ENCODE measurements around the gene PGAP6. TPM values are rescaled to one million over a fixed set of nuclear protein-coding genes. Genes with fewer than 3 reads are reported as not detected.
"Not testable (repeated sequence)": the region's sequence is repeated elsewhere in the genome, so short reads cannot be mapped to it uniquely, and the experiment has no call there.

The PGAP6 gene
- total and polyA plus RNA-seq, 4 donors, result 38.0 to 100.0 (median 68.1) TPM

- no peak overlapping the region for H3K9ac ChIP-seq (ENCODE audit: insufficient read depth in 1 of 2, low read length in 2 of 2)
- no peak overlapping the region for H3K27ac ChIP-seq (ENCODE audit: low read depth in 1 of 2, low read length in 1 of 2)
- DNase-seq, result no peak
- no peaks in the 10 kb centered on the region for H3K9me3 ChIP-seq (ENCODE audit: control insufficient read depth in 4 of 4, insufficient read depth in 3 of 4, low read length in 3 of 4)
- H3K4me1 ChIP-seq (ENCODE audit: control insufficient read depth in 5 of 5, insufficient read depth in 5 of 5, low read length in 5 of 5), result peaks cover 0 to 1% (median 0%) of the 10 kb centered on the region in 5 donors
- no peak overlapping the region for H3K4me3 ChIP-seq
- peaks cover 0 to 18% (median 10%) of the 10 kb centered on the region in 4 donors for H3K36me3 ChIP-seq (ENCODE audit: control insufficient read depth in 4 of 4, insufficient read depth in 4 of 4, low read length in 4 of 4)
- no peak for ATAC-seq (ENCODE audit: insufficient read depth, low FRiP score)
- no peaks in the 10 kb centered on the region for H3K27me3 ChIP-seq (ENCODE audit: control insufficient read depth in 3 of 3, insufficient read depth in 3 of 3, low read length in 2 of 3)
- WGBS, 2 donors, result 88 to 93% methylated on average over 15 of the region's 15 CpGs
- no peak for TF ChIP-seq CTCF (IDR thresholded peaks at IDR 0.05; ENCODE audit: control extremely low read depth, extremely low read depth)
These were observed 35.2 kb downstream of the PGAP6 start for GRCh38 chr16:346587-346986.

- Histone ChIP-seq H3K36me3 (ENCODE audit: control insufficient read depth in 4 of 4, insufficient read depth in 4 of 4, low read length in 4 of 4) (peaks cover 0 to 18% (median 11%) of the 10 kb centered on the region in 4 donors), H3K9ac (ENCODE audit: insufficient read depth in 1 of 2, low read length in 2 of 2) (no peak overlapping the region), H3K4me3 (no peak overlapping the region), H3K9me3 (ENCODE audit: control insufficient read depth in 4 of 4, insufficient read depth in 3 of 4, low read length in 3 of 4) (no peaks in the 10 kb centered on the region), H3K27me3 (ENCODE audit: control insufficient read depth in 3 of 3, insufficient read depth in 3 of 3, low read length in 2 of 3) (no peaks in the 10 kb centered on the region), H3K27ac (ENCODE audit: low read depth in 1 of 2, low read length in 1 of 2) (no peak overlapping the region), H3K4me1 (ENCODE audit: control insufficient read depth in 5 of 5, insufficient read depth in 5 of 5, low read length in 5 of 5) (peaks cover 0 to 3% (median 0%) of the 10 kb centered on the region in 5 donors)
- ATAC-seq (ENCODE audit: insufficient read depth, low FRiP score), result no peak
- DNase-seq, result no peak
- no peak for TF ChIP-seq CTCF (IDR thresholded peaks at IDR 0.05; ENCODE audit: control extremely low read depth, extremely low read depth)
- 96% methylated on average over 11 of the region's 11 CpGs for WGBS, 2 donors
These were observed 36.0 kb downstream of the PGAP6 start for GRCh38 chr16:345772-346171.

- no peaks in the 10 kb centered on the region for H3K27me3 ChIP-seq (ENCODE audit: control insufficient read depth in 3 of 3, insufficient read depth in 3 of 3, low read length in 2 of 3)
- WGBS, 2 donors, result 85 to 89% methylated on average over 18 of the region's 18 CpGs
- TF ChIP-seq CTCF (IDR thresholded peaks at IDR 0.05; ENCODE audit: control extremely low read depth, extremely low read depth), result no peak
- ATAC-seq (ENCODE audit: insufficient read depth, low FRiP score) (no peak), DNase-seq (no peak)
- H3K4me3 ChIP-seq, result no peak overlapping the region
- H3K9me3 ChIP-seq (ENCODE audit: control insufficient read depth in 4 of 4, insufficient read depth in 3 of 4, low read length in 3 of 4), result no peaks in the 10 kb centered on the region
- peaks cover 0 to 20% (median 0%) of the 10 kb centered on the region in 5 donors for H3K4me1 ChIP-seq (ENCODE audit: control insufficient read depth in 5 of 5, insufficient read depth in 5 of 5, low read length in 5 of 5)
- H3K27ac ChIP-seq (ENCODE audit: low read depth in 1 of 2, low read length in 1 of 2), result no peak overlapping the region
- H3K36me3 ChIP-seq (ENCODE audit: control insufficient read depth in 4 of 4, insufficient read depth in 4 of 4, low read length in 4 of 4), result peaks cover 0 to 18% (median 6%) of the 10 kb centered on the region in 4 donors
- H3K9ac ChIP-seq (ENCODE audit: insufficient read depth in 1 of 2, low read length in 2 of 2), result no peak overlapping the region
These were observed 39.1 kb downstream of the PGAP6 start for GRCh38 chr16:342455-343213.

GRCh38 chr16:341974-342336 is 39.8 kb downstream of the PGAP6 start:
- H3K27ac ChIP-seq (ENCODE audit: low read depth in 1 of 2, low read length in 1 of 2); DNase-seq; H3K9ac ChIP-seq (ENCODE audit: insufficient read depth in 1 of 2, low read length in 2 of 2); H3K4me3 ChIP-seq; ATAC-seq (ENCODE audit: insufficient read depth, low FRiP score); H3K27me3 ChIP-seq (ENCODE audit: control insufficient read depth in 3 of 3, insufficient read depth in 3 of 3, low read length in 2 of 3); H3K9me3 ChIP-seq (ENCODE audit: control insufficient read depth in 4 of 4, insufficient read depth in 3 of 4, low read length in 3 of 4): not testable (repeated sequence)
- H3K4me1 ChIP-seq (ENCODE audit: control insufficient read depth in 5 of 5, insufficient read depth in 5 of 5, low read length in 5 of 5), result peaks cover 0 to 18% (median 0%) of the 10 kb centered on the region in 5 donors
- peaks cover 0 to 14% (median 6%) of the 10 kb centered on the region in 4 donors for H3K36me3 ChIP-seq (ENCODE audit: control insufficient read depth in 4 of 4, insufficient read depth in 4 of 4, low read length in 4 of 4)
- WGBS, 2 donors, result 57 to 83% methylated on average over 12 to 13 of the region's 13 CpGs

GRCh38 chr16:341095-341973 is 40.4 kb downstream of the PGAP6 start:
- not testable (repeated sequence) for ATAC-seq (ENCODE audit: insufficient read depth, low FRiP score)
- H3K4me1 ChIP-seq (ENCODE audit: control insufficient read depth in 5 of 5, insufficient read depth in 5 of 5, low read length in 5 of 5), result peaks cover 0 to 18% (median 0%) of the 10 kb centered on the region in 5 donors

More at GRCh38 chr16:341095-341973, 40.4 kb downstream of the PGAP6 start:
- H3K27ac ChIP-seq (ENCODE audit: low read depth in 1 of 2, low read length in 1 of 2); H3K9me3 ChIP-seq (ENCODE audit: control insufficient read depth in 4 of 4, insufficient read depth in 3 of 4, low read length in 3 of 4); H3K4me3 ChIP-seq; H3K9ac ChIP-seq (ENCODE audit: insufficient read depth in 1 of 2, low read length in 2 of 2); H3K27me3 ChIP-seq (ENCODE audit: control insufficient read depth in 3 of 3, insufficient read depth in 3 of 3, low read length in 2 of 3); DNase-seq: not testable (repeated sequence)
- H3K36me3 ChIP-seq (ENCODE audit: control insufficient read depth in 4 of 4, insufficient read depth in 4 of 4, low read length in 4 of 4), result peaks cover 0 to 12% (median 6%) of the 10 kb centered on the region in 4 donors
- WGBS, 2 donors, result 95 to 96% methylated on average over 41 to 46 of the region's 47 CpGs

All from lung (tissue), 12 donors.